Glutamatergic neuron (in vitro differentiated cells): ENCODE data around the gene ARHGAP24. TPM values are rescaled to one million over a fixed set of nuclear protein-coding genes. Genes with fewer than 3 reads are reported as not detected.

Experiments
- DNase-seq: peaks from one replicate; pipeline ENCODE4 v3.0.0; 2022
- H3K27ac Mint-ChIP-seq: one replicate; pipeline ENCODE4 v1.8.0; 2020; ENCODE audit warnings: mild to moderate bottlenecking, mixed read lengths, inconsistent platforms; ENCODE audit not compliant: unreplicated experiment
- H3K27me3 Mint-ChIP-seq: one replicate; pipeline ENCODE4 v1.8.0; 2020; ENCODE audit warnings: mild to moderate bottlenecking, moderate library complexity, mixed read lengths, inconsistent platforms; ENCODE audit not compliant: unreplicated experiment
- H3K36me3 Mint-ChIP-seq: one replicate; pipeline ENCODE4 v1.8.0; 2020; ENCODE audit warnings: mild to moderate bottlenecking, mixed read lengths, inconsistent platforms; ENCODE audit not compliant: unreplicated experiment
- H3K4me1 Mint-ChIP-seq: one replicate; pipeline ENCODE4 v1.8.0; 2020; ENCODE audit warnings: mild to moderate bottlenecking, low read depth, mixed read lengths, inconsistent platforms; ENCODE audit not compliant: unreplicated experiment
- H3K4me3 Mint-ChIP-seq: one replicate; pipeline ENCODE4 v1.8.0; 2020; ENCODE audit warnings: mild to moderate bottlenecking, mixed read lengths, inconsistent platforms; ENCODE audit not compliant: unreplicated experiment
- H3K9me3 Mint-ChIP-seq: one replicate; pipeline ENCODE4 v1.8.0; 2020; ENCODE audit warnings: mild to moderate bottlenecking, moderate library complexity, mixed read lengths, inconsistent platforms; ENCODE audit not compliant: unreplicated experiment
- total RNA-seq: library from RNA; stranded (reverse); fragmentation: NEBNext Ultra II Directional; extraction: Animal tissue kit (Norgen Biotek cat#: 25700); gene quantifications from one replicate; pipeline ENCODE4 v1.2.1, GENCODE V29; 2021; ENCODE audit not compliant: unreplicated experiment
- TF ChIP-seq, protein P1 (sequence below): fragments of 200-600 bp; sonication (generic); IDR thresholded peaks from one replicate; pipeline ENCODE4 v1.5.0; 2021; ENCODE audit not compliant: partially characterized antibody, unreplicated experiment

ARHGAP24 gene
- total RNA-seq, 1 donor from 2014 or later: 1.6 TPM

DNA sequence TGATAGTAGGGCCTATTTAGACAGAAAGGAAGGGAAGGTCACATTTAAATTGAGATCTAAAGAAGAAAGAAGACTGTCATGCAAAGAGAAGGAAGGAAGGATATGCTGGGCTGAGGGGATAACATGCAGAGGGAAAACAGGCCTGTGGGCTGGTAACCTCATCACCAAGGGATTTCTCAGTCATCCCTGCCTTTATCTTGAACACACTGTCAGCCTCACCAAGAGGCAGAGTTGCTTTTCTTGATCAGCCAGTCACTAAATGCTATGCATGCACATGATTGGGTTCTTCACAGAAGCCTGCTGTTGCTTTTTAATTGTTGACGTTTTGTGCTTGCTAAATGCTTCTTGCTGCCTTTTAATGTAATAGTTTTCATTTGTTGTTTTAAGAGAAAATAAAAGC is 113.0 kb downstream of the ARHGAP24 start:
- H3K4me3 Mint-ChIP-seq: no peak overlapping the region
- no peaks in the 10 kb centered on the region for H3K27me3 Mint-ChIP-seq
- DNase-seq: no peak
- no peaks in the 10 kb centered on the region for H3K36me3 Mint-ChIP-seq
- no peak overlapping the region for H3K27ac Mint-ChIP-seq
- no peaks in the 10 kb centered on the region for H3K9me3 Mint-ChIP-seq
- TF ChIP-seq, protein P1, sequence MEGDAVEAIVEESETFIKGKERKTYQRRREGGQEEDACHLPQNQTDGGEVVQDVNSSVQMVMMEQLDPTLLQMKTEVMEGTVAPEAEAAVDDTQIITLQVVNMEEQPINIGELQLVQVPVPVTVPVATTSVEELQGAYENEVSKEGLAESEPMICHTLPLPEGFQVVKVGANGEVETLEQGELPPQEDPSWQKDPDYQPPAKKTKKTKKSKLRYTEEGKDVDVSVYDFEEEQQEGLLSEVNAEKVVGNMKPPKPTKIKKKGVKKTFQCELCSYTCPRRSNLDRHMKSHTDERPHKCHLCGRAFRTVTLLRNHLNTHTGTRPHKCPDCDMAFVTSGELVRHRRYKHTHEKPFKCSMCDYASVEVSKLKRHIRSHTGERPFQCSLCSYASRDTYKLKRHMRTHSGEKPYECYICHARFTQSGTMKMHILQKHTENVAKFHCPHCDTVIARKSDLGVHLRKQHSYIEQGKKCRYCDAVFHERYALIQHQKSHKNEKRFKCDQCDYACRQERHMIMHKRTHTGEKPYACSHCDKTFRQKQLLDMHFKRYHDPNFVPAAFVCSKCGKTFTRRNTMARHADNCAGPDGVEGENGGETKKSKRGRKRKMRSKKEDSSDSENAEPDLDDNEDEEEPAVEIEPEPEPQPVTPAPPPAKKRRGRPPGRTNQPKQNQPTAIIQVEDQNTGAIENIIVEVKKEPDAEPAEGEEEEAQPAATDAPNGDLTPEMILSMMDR: no peak
- no peaks in the 10 kb centered on the region for H3K4me1 Mint-ChIP-seq

DNA sequence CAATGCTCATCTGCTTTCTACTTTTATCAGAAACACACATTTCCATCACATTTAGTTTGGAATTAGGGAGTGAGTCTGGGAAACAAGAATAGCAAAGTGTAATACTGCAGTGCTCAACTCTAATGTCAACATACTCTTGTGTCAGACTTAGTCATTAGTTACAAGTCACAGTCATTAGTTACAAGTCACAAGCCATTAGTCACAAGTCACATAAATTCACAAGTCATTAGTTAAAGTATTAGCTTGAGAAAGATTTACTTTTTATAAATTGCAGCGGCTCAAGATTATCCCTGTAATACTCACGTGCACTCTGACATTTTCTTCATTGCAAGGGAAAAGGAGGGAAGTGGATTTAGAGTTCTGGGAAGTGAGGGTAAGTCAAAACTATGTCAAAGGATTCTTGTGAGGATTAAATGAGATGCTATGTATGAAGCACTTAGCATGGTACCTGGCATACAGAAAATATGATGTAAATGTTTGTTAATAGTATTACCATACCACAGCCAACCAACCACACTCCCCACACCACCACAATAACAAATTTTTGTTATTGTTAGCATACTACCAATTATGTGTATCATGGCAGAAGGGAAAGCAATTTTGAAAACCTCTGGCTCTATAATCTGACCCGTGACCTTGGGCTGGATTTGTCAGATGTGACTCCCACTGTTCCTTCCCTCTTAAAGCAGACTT is 116.6 kb downstream of the ARHGAP24 start:
- Mint-ChIP-seq H3K36me3 (no peaks in the 10 kb centered on the region), H3K4me1 (no peaks in the 10 kb centered on the region), H3K27ac (no peak overlapping the region), H3K9me3 (no peaks in the 10 kb centered on the region), H3K4me3 (no peak overlapping the region), H3K27me3 (no peaks in the 10 kb centered on the region)
- no peak for DNase-seq
- TF ChIP-seq, protein P1: no peak

DNA sequence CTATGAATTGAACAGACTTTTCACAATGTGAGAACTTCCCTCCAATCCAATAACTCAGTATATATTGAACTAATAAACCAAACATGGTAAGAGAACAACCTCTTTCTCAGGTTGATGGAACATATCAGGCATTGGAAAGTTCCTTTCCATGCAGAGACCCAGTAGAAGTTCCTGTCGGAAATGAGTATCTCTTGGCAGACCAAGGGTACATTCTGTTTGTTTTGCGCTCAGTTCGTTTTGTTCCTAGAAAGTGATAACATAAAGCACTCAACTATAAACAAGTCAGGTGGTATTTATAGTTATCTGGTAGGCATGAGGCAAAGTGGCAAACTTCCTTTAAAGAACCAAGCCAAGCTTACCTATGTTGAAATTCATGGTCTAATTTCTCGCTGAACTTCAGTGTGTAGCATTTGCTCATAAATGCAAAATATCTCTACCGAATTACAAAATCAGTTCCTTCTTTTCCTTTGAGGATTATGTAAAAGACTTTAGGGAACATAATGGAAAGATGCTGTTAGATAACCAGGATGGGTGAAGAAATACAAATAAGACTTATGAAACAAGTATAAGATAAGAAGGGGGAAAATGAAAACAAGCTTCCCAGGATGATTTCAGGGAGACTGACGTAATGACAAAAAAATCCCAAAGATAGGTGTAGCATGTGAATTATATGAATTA is 120.3 kb downstream of the ARHGAP24 start:
- no peak for DNase-seq
- H3K4me3 Mint-ChIP-seq: no peak overlapping the region
- TF ChIP-seq, protein P1: no peak
- H3K27ac Mint-ChIP-seq: no peak overlapping the region
- H3K36me3 Mint-ChIP-seq: no peaks in the 10 kb centered on the region
- no peaks in the 10 kb centered on the region for H3K4me1 Mint-ChIP-seq
- no peaks in the 10 kb centered on the region for H3K9me3 Mint-ChIP-seq
- H3K27me3 Mint-ChIP-seq: no peaks in the 10 kb centered on the region

DNA sequence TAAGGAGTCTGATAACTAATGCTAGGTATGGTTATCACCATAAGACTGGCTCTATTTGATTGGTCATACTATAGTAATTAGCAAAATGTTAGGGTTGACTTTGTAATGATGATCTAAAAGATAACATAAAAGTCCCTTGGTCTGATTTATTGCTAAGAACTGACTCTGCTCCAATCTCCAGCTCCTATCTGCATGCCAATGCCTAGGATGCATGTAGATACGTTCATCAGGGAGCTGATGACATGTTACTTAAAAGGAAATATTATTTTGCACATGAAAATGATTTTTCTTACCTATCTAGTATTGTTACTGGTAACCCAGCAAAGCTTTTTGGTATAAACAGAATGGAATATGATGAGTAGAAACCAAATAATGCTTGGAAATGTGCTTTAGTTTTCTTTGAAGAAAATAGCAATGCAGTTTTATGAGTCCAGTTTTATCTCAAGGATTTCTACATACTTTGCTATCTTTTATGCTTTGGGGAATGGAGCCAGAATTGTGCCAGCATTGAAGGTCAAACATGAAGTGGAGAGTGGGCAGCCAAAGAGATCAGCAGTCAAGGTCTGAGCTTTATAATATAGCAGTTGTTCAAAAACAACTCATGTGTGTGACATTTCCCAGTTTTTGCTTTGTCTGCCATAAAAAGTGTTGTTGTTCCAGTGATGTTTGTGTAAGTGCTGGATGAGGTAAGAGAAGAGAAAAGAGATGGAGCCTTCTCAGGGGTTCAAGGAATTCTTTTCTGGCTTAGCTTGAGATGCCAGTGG is 121.0 kb downstream of the ARHGAP24 start:
- Mint-ChIP-seq H3K27ac (no peak overlapping the region), H3K9me3 (no peaks in the 10 kb centered on the region), H3K27me3 (no peaks in the 10 kb centered on the region), H3K4me3 (no peak overlapping the region), H3K36me3 (no peaks in the 10 kb centered on the region), H3K4me1 (no peaks in the 10 kb centered on the region)
- no peak for DNase-seq
- TF ChIP-seq, protein P1: no peak
